Tibial nerve (tissue), 3 donors: ENCODE results near the gene RNF222.

Experiments
- POLR2A ChIP-seq, 2 donors: fragments of 450-650 bp; IDR thresholded peaks; one replicate each; pipeline ENCODE4 v1.6.1; 2017; ENCODE audit warnings: antibody characterized with exemption in 2 of 2, mild to moderate bottlenecking in 2 of 2, moderate library complexity in 2 of 2
- TF ChIP-seq, protein P1 (sequence below), 5 experiments: fragments of 200-600 bp in 3 of 5; fragments of 450-650 bp in 2 of 5; sonication (generic) in 3 of 5; IDR thresholded peaks; one replicate each; pipeline ENCODE4 v1.5.1; 2016 to 2019; ENCODE audit warnings: antibody characterized with exemption in 5 of 5, mild to moderate bottlenecking in 3 of 5, moderate library complexity in 2 of 5

DNA sequence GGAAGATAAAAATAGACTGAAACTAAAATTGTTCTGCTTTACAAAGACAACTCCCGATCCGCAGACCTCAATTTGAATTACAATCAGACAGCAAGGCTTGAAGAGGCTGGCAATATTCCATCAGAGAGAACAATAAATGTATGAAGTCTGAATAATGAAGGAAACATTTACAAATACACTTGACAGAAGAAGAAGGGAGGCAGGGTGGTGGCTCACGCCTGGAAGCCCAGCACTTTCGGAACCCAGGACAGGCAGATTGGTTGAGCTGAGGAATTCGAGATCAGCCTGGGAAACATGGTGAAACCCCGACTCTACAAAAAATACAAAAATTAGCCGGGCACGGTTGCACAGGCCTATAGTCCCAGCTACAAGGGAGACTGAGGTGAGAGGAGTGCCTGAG is 43.4 kb downstream of the RNF222 start:
- no peak for TF ChIP-seq POLR2A (IDR thresholded peaks at IDR 0.05)
- TF ChIP-seq, protein P1, sequence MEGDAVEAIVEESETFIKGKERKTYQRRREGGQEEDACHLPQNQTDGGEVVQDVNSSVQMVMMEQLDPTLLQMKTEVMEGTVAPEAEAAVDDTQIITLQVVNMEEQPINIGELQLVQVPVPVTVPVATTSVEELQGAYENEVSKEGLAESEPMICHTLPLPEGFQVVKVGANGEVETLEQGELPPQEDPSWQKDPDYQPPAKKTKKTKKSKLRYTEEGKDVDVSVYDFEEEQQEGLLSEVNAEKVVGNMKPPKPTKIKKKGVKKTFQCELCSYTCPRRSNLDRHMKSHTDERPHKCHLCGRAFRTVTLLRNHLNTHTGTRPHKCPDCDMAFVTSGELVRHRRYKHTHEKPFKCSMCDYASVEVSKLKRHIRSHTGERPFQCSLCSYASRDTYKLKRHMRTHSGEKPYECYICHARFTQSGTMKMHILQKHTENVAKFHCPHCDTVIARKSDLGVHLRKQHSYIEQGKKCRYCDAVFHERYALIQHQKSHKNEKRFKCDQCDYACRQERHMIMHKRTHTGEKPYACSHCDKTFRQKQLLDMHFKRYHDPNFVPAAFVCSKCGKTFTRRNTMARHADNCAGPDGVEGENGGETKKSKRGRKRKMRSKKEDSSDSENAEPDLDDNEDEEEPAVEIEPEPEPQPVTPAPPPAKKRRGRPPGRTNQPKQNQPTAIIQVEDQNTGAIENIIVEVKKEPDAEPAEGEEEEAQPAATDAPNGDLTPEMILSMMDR (IDR thresholded peaks at IDR 0.05): no peak
